HG03457 (cell line): ENCODE measurements around the gene SOWAHB.
"Not testable (repeated sequence)": the region's sequence is repeated elsewhere in the genome, so short reads cannot be mapped to it uniquely, and the experiment has no call there.

Experiments used
- ATAC-seq: cut with Tn5 transposase; IDR thresholded peaks from one replicate; pipeline ENCODE4 v1.9.1; 2021; ENCODE audit warnings: moderate number of reproducible peaks; ENCODE audit not compliant: unreplicated experiment

SOWAHB gene

DNA sequence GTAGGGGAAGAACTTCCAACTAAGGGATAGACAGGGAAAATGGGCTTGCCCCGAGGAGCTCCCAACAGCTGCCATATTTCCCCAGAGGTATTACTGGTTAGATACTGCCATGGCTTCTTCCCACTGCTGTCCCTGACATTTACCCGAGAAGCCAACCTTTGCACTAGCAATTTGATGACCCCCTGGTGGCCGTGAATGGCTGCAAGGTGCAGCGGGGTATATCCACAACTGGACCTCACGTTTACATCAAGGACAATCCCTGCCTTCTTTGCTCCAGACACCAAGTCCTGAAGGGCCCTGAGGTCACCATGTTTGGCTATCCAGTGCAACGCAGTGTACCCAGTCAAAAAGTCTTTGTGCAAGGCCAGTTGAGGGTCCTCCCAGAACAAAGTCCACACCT is 2.3 kb downstream of the SOWAHB start:
- ATAC-seq: no peak

DNA sequence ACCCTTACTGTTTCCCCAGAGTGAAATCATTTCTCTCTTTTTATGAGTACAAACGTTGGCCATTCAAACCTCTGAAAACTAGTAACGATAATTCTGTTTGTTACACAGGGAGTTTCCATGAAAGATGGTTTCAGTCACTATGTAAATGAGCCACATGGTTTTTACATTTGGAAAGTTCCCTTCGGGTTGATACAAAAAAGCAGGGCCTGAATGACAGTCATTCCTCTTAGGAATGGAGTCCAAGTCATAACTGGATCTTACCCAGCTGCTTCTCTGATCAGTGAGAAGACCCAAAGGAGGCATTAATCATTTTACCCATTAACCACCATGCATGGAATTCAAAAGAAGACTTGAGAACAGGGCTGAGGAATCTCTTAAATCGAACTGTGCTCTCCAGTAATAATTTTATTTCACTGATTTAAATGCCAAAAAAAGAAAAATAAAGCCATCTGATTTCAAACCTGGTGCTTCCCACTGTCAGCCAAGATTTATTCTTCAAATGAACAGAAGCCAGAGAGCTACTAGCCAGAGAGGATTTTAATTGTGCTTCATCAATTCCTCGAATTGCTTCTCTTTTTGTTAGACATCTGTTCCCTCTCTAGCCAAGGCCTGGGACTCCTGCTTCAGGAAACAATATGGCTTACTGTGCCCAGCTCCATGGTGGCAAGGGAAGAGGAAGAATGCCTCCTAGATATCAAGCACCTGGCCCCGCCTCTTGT is 3.2 kb downstream of the SOWAHB start:
- no peak for ATAC-seq

GRCh38 chr4:76892601-76893000 is 5.3 kb downstream of the SOWAHB start:
- no peak for ATAC-seq

DNA sequence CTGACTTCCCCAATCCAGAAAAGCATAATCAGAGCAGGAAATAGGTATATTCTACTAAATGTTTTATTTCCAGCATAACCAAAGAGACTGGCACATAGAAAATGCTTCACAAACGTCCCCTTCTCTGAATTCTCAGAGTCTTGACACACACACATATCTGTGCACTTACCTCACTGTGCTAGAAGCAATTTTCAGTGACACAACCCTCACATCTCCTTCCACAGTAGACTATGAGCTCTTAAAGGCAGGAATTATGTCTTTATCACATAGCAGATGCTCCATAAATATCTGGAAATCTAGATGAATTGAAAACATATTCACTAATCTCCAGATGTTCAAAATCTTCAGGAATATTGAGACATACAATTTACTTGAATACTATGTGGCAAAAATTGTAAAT is 5.9 kb downstream of the SOWAHB start:
- ATAC-seq: no peak

DNA sequence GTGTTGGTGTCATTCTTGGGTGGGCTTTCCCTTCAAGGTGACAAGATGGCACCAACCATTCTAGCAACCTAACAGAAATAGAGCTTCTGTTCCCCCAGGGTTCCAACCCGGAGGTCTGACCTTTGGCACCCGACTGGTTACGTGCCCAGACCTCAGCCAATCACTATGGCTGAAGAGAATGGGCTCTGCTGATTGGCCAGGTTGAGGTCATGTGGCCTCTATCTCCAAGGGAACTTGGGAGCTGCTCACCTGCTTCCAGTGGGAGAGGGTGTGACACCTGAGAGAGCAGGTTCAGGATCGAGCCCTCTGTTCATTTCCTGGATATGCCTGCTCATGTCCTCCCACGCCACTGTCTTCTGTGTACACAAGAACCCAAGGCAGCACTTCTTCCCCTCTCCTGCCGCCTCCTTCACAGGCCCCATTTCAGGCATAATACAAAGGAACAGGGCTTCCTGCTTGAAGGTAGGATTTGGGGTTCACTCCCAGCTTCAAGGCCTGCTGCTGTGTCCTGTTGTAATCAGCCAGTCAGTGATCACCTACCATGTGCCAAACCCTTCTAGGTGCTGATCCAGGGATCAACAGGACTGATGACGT is 11.0 kb downstream of the SOWAHB start:
- ATAC-seq: no peak

GRCh38 chr4:76886214-76886613 is 11.7 kb downstream of the SOWAHB start:
- ATAC-seq: no peak

DNA sequence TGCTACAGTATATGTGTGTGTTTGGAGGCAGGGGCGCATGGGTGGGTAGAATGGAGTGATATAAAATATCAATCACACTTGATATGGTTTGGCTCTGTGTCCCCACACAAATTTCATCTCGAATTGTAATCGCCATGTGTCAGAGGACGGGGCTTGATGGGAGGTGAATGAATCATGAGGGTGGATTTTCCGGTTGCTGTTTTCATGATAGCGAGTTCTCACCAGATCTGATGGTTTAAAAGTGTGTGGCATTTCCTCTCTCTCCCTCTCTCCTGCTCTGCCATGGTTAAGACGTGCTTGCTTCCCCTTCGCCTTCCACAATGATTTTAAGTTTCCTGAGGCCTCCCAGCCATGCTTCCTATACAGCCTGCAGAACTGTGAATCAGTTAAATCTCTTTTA is 14.8 kb downstream of the SOWAHB start:
- no peak for ATAC-seq

DNA sequence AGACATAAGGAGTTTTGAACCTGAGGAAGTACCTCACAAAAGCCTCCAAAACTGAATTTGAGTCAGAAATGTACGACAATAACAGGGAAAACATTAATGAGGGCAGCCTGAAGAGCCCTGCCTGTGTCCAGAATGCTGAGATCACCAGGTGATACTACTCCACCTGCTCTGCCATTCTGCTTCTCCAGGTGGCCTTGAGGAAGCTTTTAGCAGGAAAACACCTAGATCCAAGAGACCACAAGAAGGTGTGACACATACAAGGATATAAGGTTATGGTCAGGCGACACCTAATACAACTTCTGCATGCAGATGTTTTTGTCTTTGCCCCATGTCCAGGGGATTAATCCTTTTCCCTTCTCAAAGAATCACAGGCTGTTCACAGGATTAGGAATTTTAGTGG is 15.3 kb downstream of the SOWAHB start:
- ATAC-seq: no peak

DNA sequence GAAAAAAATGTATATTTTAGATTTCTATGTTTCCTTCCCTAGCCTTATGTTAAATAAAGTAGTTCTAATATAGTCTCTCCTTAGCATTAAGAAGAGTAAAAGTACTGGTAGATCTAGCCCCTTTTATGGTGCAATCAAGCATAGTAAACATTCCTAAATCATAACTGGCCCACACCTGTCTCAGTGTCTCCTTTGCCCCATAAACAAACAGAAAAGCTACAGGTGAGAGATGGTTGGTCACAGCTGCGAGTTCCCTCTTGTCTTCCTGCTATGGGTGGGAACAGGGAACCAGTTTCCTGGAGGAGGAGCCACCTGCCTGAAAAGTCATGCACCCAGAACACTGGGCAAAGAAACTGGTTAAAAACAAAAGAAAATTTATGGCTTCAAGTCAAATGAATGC is 16.6 kb downstream of the SOWAHB start:
- no peak for ATAC-seq

DNA sequence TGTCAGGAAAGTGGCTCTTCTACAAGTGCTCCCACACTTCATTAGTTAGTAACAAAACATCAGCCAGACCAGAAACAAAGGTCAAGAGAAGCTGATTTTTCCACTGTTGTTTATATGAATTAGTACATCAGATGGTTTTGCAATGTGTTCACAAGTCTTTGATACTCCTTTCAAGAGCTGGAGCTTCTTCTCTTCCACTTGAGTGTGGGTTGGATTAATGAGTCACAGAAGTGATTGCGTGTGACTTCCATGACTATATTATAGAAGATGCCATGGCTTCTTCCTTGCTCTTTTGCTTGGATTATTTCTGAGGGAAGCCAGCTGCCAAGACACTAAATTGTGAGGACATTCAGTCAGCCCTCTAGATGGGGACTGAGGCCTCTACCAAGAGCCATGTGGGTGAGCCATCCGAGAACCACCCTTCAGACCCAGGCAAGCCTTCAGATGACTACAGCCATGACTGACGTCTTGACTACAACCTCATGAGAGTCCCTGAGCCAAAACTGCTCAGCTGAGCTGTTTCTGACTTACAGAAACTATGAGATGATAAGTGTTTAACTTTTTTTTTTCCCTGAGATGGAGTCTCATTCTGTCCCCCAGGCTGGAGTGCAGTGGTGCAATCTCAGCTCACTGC is 18.1 kb downstream of the SOWAHB start:
- ATAC-seq: no peak

DNA sequence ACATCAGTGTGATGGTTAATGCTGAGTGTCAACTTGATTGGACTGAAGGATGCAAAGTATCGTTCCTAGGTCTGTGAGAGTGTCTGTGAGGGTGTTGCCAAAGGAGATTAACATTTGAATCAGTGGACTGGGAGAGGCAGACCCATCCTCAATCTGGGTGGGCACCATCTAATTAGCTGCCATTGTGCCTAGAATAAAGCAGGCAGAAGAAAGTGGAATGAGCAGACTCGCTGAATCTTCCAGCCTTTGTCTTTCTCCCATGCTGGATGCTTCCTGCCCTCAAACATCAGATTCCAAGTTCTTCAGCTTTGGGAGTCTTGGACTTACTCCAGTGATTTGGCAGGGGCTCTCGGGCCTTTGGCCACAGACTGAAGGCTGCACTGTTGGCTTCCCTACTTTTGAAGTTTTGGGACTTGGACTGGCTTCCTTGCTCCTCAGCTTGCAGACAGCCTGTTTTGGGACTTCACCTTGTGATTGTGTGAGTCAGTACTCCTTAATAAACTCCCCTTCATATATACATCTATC is 19.2 kb downstream of the SOWAHB start:
- ATAC-seq: not testable (repeated sequence)

GRCh38 chr4:76874176-76874575 is 23.8 kb downstream of the SOWAHB start:
- no peak for ATAC-seq

- ATAC-seq: no peak
Measured at GRCh38 chr4:76873495-76873894, 24.4 kb downstream of the SOWAHB start.

GRCh38 chr4:76872556-76872955 is 25.4 kb downstream of the SOWAHB start:
- no peak for ATAC-seq

GRCh38 chr4:76868780-76869179 is 29.2 kb downstream of the SOWAHB start:
- not testable (repeated sequence) for ATAC-seq

DNA sequence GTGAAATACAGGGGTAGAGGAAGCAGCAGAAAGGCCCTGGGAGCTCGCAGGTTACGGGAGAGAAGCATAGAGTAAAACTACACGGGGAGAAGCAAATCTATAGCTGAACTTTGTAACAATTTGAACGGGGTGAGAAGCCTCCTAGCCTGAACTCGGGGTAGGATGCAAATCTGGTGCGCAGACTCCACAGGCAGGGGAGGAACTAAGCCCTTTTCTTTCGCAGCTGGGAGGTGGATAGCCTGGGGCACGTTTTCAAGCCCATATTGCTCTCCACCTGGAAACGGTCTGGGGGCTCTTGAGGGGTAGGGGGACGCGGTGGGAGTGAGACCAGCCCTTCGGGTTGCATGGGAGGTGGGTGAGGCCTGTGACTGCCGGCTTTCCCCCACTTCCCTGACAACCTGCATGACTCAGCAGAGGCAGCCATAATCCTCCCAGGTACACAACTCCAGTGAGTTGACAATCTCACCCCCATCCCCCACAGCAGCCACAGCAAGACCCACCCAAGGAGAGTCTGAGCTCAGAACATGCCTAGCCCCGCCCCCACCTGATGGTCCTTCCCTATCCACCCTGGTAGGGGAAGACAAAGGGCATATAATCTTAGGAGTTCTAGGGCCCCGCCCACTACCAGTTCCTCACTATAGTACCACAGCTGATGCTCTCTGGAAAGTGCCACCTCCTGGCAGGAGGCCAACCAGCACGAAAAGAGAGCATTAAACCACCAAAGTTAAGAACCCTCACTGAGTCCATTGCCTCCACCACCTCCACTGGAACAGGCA is 29.9 kb downstream of the SOWAHB start:
- no peak for ATAC-seq

- no peak for ATAC-seq
Measured at GRCh38 chr4:76867377-76867776, 30.6 kb downstream of the SOWAHB start.

DNA sequence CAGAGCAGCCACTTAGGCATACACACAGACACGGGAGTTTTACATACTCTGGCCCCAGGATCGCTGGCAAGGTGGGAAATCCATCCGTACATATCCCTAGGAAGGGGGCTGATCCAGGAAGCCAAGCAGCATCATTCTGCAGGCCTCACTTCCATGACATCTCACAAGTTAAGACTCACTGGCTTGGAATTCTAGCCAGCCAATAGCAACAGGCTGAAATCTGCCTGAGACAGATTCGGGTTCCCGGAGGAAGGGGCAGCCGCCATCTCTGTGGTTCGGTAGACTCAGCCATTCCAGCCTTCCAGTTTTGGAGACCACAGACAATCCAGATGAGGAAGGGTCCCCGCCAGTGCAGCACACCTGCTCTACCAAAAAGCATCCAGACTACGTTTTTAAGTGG is 31.3 kb downstream of the SOWAHB start:
- ATAC-seq: no peak

DNA sequence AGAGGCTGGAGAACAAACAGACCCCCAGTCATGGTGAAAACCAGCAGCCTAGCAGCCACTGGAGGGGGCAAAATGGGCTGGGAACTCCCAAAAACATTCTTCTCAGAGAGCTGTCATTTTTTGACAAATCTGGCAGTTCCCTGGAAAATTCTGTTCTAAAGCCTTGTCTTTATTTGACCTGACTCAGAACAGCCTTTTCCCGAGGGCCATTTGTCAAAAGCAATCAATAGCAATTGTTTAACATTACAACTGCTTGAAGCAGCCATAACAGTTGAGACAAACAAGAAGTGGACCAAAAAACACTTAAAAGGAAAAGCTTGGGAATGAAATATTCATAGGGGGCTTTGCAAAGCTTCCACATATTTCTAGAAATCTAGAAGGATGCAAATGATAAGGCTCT is 39.6 kb downstream of the SOWAHB start:
- no peak for ATAC-seq

DNA sequence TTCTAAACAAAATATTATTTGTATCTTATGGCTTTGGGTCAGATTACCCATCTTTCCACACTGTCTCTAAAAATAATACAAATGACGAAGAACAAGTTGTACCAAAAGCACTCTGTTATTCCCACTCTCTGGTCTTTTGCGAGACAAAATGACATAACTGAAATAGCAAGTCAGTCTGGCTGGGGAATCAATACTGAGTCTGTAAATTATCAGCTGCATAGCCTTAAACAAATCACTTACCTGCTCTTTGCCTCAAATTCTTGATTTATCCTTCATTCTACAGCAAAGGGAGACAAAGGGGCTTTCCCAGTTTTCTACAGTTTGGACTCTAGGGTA is 40.9 kb downstream of the SOWAHB start:
- ATAC-seq: no peak

DNA sequence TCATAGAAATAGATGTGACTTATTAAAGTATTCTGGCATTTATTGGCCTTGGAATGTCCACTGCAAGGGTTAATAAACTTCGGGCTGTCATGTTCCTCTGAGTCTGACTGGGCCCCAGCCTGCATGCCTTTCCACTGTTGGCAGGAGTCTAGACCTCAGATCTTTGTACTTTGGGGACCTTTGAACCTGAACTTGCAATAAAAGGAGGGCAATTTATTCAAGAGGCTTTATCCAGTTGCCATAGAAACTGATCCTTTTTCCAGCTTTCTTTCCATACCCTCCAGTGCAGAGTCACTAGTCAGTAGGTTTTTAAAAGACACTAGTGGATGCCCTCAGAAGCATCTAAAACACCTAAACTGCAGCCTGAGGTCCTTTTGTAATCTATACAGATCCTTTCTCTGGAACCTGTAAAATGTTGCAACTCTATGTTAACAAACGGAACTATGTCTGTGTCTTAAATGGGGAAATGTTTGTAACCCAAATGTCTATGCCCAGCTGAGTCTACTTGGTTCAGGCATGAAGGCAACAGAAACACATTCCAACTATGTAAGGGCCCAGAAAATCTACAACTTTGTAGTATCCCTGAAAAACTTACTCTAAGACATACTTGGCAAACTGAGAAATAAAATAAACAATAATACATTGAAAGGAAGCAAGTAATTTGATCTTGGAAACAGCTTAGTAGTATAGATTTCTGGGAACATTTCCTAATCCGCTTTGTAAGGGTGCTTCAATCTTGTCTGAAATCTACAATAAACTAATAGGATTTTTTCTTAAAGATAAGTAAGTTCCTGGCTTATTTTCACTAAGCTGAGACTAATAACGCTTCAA is 41.5 kb downstream of the SOWAHB start:
- no peak for ATAC-seq
